Body of pancreas (tissue), 4 donors: ENCODE measurements around the gene C11orf68.

Experiments used
- CTCF ChIP-seq, 7 experiments: fragments of 450-650 bp in 4 of 7; fragments of 200-600 bp in 3 of 7; sonication (generic) in 3 of 7; IDR thresholded peaks; one replicate each; pipeline ENCODE4 v1.5.1; 2016 to 2019; ENCODE audit warnings: antibody characterized with exemption in 7 of 7
- POLR2A ChIP-seq, 3 donors: fragments of 450-650 bp; IDR thresholded peaks; one replicate each; pipeline ENCODE4 v1.6.1; 2016; ENCODE audit warnings: antibody characterized with exemption in 3 of 3, mild to moderate bottlenecking in 2 of 3

GRCh38 chr11:65917434-65918210, 1.2 kb downstream of the C11orf68 start:
- TF ChIP-seq CTCF (IDR thresholded peaks at IDR 0.05) (no peak), POLR2A (IDR thresholded peaks at IDR 0.05) (no peak)
